ENCODE results near the gene H19.

The H19 gene

GRCh38 chr11:1997755-1998154 is at the start of gene H19:
Gene H19, minus strand, starts transcription at chr11:1997842.
- DNase-seq, result no peak

GRCh38 chr11:2041963-2042362 is 44.3 kb upstream of the H19 start:
- no peak for DNase-seq

DNA sequence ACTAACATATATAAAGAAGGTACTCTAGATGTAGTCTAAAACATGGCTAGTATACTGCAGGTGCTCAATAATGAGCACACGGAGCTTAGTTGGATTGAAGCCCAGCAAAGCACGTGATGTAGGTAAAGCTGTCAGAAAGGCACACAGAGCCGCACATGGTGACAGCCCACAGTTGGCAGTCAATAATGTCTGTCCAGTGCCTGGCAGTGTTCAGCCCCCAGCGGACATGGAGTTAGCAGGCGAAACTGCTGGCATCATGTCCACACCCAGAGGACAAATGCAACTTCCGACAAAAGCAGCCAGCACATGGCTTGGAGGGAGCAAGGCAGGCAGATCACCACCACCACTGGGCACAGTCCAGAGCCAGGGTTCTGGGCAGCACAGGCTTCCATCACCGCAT is 43.5 kb upstream of the H19 start:
- DNase-seq, result no peak

DNA sequence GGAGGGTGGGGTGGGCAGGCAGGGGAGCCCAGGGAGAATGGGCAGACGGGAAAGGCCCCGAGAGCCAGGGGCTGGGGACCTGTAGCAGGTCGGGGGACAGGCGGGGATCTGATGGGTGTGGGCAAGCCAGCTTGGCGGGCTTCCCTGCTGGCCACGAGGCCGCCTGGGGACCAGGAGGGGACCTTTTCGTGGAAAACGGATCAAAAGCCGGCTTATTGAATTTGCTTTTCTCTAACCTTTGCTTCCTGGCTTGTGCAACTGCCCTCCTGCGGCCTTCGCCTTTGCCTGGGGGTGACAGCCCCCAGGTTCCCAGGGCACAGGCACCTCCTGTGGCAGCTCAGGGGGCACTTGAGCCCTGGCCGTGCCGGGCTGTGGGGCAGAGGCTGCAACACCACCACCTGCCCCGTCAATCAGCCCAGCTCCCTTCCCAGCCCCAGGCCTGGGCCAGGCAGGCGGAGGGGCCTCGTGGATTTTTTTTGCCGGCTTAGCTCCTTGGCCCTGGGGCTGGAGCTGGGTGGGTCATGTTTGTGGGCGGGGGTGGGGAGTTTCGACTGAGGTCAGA is 41.6 kb upstream of the H19 start:
- no peak for DNase-seq

GRCh38 chr11:2036863-2037486 is 39.3 kb upstream of the H19 start:
- DNase-seq, result no peak

- no peak for DNase-seq
Measured at GRCh38 chr11:2035382-2035781, 37.7 kb upstream of the H19 start.

GRCh38 chr11:2031058-2031457 is 33.4 kb upstream of the H19 start:
- DNase-seq, result no peak

GRCh38 chr11:2027708-2028107 is 30.1 kb upstream of the H19 start:
- no peak for DNase-seq

GRCh38 chr11:2015025-2015424 is 17.4 kb upstream of the H19 start:
- no peak for DNase-seq

GRCh38 chr11:2012440-2012839 is 14.8 kb upstream of the H19 start:
- DNase-seq, result no peak

DNA sequence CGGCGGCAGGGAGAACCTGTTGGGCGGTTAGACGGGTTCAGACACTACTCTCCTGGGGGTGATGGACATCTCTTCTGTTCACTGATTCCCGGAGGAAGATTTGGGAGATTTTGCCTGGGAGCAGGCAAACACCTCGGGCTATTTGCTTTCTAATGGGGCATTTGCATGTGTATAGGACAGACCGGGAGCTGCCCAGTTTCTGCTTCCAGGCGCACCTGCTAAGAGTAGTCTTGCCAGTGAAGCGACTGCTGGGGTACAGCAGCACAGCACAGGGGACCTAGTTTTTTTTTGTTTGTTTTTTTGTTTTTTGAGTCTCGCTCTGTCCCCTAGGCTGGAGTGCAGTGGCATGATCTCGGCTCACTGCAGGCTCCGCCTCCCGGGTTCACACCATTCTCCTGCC is 6.8 kb upstream of the H19 start:
- no peak for DNase-seq

DNA sequence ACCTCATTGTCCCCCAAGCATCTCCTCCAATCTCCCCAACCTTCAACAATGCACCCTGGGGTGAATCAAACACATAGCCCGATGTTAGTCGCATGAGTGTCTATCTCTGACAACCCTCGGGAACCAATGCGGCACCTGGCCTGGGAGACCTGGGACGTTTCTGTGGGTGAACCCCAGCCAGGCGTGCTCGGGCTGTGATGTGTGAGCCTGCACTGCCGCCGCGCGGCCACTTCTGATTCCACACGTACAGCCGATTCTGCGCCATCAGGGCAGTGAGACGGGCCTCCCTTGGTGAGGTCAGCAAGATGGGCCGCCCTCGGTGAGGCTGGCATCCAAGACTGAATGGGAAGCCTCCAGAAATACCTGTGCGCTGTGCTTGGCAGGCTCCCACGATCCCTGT is 5.2 kb upstream of the H19 start:
- DNase-seq, result no peak

- no peak for DNase-seq
Measured at GRCh38 chr11:2002042-2002776, 4.6 kb upstream of the H19 start.

- no peak for DNase-seq
Measured at GRCh38 chr11:1998861-1999260, 1.2 kb upstream of the H19 start.

DNA sequence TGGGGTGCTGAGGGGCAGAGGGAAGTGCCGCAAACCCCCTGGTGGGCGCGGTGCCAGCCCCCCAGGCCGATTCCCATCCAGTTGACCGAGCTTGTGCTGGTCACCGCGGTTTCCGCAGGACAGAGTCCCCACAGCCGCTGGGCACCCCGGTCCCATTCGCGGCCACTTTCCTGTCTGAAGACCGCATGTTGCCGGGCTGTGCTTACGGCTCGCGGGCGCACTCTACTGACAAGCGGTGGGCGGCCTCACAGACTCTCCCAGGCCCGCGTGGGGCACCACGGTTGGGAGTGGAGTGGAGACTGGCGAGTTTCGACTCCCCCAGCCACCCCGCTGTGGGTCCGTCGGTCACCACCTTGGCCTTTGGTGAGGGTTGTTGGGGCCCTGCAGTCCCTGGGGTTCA is 648 bp upstream of the H19 start:
- no peak for DNase-seq

DNA sequence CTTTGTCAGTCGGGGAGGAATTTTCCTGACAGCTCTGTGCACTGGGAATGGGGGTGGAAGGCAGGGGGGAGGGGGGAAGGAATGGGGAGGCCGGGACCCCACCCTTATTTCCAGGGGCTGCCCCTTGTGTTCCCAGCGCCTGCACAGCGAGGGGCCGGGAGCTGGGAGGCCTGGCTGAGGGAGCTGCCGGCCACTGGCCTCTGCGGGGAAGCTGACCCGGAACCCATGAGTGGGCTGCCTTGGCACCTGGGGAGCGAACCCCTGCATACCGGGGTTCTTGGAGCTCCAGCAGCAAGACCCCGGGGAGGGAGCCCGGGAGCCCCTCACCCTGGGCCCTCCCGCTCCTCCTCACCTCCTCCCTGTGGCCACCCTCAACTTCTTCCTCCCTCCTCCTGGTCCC is 3.5 kb downstream of the H19 start:
- DNase-seq, result no peak

GRCh38 chr11:1992111-1992510 is 5.5 kb downstream of the H19 start:
- no peak for DNase-seq

DNA sequence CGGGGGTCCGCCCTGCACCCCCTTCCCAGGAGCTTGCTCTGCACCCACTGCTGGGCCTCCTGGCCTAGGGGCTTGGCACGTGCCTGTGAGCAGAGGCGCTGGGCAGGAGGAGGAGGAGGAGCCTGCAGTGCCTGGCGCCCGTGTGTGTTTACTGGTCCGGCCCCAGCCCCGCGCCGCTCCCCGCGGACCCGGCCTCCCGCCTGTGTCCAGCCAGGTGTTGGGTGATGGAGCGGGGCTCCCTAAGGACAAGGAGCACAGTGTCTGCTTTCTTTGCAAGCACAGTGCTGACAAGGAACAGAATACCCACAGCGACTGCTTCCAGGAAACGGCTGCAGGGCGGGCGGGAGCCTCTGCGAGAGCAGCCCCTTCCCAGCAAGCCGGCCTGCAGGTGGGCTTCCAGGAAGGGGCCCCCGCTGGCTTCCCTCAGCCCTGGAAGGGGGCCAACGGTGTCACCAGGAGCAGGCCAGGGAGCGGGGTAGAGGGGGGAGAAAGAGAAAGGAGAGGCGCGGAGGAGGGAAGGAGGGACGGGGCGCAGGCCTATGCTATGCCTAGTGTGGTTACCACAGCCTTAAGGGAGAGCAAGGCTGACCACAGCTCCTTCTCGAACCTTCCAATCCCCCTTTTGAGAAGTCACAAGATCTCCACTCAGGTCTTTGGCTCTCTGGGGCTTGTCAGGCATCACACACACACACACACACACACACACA is 6.6 kb downstream of the H19 start:
- DNase-seq, result no peak

GRCh38 chr11:1989953-1990352 is 7.7 kb downstream of the H19 start:
- no peak for DNase-seq

DNA sequence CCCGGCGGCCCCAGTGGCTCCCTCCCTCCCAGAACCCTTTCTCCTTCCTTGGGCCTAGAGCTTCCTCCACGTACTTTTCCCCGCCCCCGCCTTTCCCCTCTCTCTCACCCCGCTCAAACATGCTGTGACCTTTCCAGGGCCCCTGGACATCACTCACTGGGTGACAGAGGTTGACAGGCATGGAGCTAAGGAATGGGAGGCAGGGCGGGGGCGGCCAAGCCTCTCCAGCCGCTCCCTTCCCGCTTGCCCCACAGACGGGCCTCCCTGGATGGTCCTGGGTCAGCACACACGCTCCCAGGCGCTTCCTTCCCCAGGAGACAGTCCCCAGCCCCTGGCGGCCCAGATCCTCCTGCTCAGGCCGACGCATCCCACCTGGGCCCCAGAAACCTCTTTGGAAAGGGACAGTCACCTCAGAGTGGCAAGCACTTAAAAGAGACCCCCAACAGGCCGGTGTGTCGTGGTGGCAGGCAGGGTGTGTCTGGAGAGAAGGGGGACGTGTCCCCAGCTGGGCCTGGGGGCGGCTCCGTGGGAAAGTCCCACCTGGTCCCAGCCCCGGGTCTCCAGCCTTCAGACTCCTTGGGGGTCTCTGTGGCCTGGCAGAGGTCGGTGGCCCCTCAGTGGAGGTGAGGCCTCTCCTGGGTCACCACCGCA is 8.8 kb downstream of the H19 start:
- DNase-seq, result no peak

DNA sequence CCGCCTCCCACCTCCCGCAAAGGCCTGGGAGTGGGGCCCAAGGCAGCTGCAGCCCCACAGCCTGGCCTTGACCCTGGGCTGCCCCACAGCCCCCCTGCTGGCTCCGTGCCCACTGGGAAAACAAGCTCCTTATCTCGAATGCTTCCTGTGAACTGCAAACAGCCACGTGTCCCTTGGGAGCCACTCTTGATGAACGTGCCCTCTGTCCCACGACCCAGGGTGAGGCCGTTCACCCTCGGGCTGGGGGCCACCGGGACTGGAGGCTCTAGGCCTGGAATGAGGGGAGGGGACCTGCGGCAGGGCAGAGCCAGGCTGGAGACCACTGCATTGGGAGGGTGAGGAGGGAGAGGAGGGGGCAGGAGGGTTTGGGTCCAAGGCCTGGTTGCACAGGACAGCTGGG is 9.5 kb downstream of the H19 start:
- DNase-seq, result no peak

DNA sequence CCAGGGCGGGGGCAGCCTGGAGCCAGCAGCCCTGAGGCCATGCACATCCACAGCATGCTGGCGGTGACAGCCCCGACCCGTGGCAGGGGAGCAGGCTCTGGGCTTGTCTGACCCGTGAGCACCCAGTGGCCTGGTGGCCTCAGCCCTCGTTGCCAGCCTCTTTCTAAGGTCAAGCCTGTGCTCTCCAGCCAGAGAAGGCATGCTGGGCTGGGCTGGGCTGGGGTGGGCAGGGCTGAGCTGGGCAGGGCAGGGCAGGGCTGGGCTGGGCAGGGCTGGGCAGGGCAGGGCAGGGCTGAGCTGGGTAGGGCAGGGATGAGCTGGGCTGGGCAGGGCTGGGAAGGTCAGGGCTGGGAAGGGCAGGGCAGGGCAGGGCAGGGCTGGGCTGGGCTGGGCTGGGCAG is 10.6 kb downstream of the H19 start:
- no peak for DNase-seq

GRCh38 chr11:1983601-1983961 is 14.1 kb downstream of the H19 start:
- DNase-seq, result no peak

All from activated CD4-positive, alpha-beta T cell treated with anti-CD3 and anti-CD28 coated beads, Interleukin-2, amount 50 U/mL, for 1 hour (primary cell).